H9 (cell line): ENCODE results near the gene ANKRD12. TPM values are rescaled to one million over a fixed set of nuclear protein-coding genes. Genes with fewer than 3 reads are reported as not detected.

ENCODE experiments used
- DNase-seq: peaks from one replicate; pipeline ENCODE4 v3.0.0-alpha.2; 2017
- H2AFZ ChIP-seq: one replicate; pipeline ENCODE4 v1.6.1; 2013; ENCODE audit warnings: mild to moderate bottlenecking, low read length, control low read depth, moderate library complexity
- H2AK5ac ChIP-seq: 2 replicates; pipeline ENCODE4 v1.6.1; 2013; ENCODE audit warnings: low read length, control low read depth, mixed read lengths; ENCODE audit not compliant: insufficient read length
- H2BK120ac ChIP-seq: one replicate; pipeline ENCODE4 v1.6.1; 2013; ENCODE audit warnings: low read depth, mild to moderate bottlenecking, low read length, control low read depth, inconsistent platforms; ENCODE audit not compliant: poor library complexity, severe bottlenecking
- H2BK12ac ChIP-seq: 2 replicates; pipeline ENCODE4 v1.6.1; 2013; ENCODE audit warnings: low read length, control low read depth, mixed read lengths, low read depth; ENCODE audit not compliant: insufficient read length
- H2BK15ac ChIP-seq: 2 replicates; pipeline ENCODE4 v1.6.1; 2013; ENCODE audit warnings: low read depth, low read length, control low read depth
- H2BK20ac ChIP-seq: one replicate; pipeline ENCODE4 v1.6.1; 2013; ENCODE audit warnings: low read depth, mild to moderate bottlenecking, low read length, control low read depth, inconsistent platforms; ENCODE audit not compliant: poor library complexity, severe bottlenecking
- H2BK5ac ChIP-seq: 2 replicates; pipeline ENCODE4 v1.6.1; 2013; ENCODE audit warnings: low read length, control low read depth, mixed read lengths; ENCODE audit not compliant: insufficient read length
- H3K14ac ChIP-seq: 2 replicates; pipeline ENCODE4 v1.6.1; 2013; ENCODE audit warnings: low read length, control low read depth; ENCODE audit not compliant: insufficient read depth
- H3K18ac ChIP-seq: 2 replicates; pipeline ENCODE4 v1.6.1; 2013; ENCODE audit warnings: low read depth, mild to moderate bottlenecking, mixed read lengths, low read length, control low read depth; ENCODE audit not compliant: insufficient read length
- H3K23ac ChIP-seq: 2 replicates; pipeline ENCODE4 v1.6.1; 2013; ENCODE audit warnings: low read length, control low read depth, mixed read lengths, low read depth; ENCODE audit not compliant: insufficient read length
- H3K23me2 ChIP-seq: 2 replicates; pipeline ENCODE4 v1.6.1; 2013; ENCODE audit warnings: low read depth, mild to moderate bottlenecking, mixed read lengths, low read length, control low read depth; ENCODE audit not compliant: insufficient read length, poor library complexity, severe bottlenecking
- H3K27ac ChIP-seq: 2 replicates; pipeline ENCODE4 v1.5.1; 2013; ENCODE audit warnings: low read length, control low read depth, mixed read lengths, low read depth; ENCODE audit not compliant: insufficient read length
- H3K27me3 ChIP-seq: 2 replicates; pipeline ENCODE4 v1.6.1; 2013; ENCODE audit warnings: low read length, control low read depth, inconsistent platforms; ENCODE audit not compliant: insufficient read depth
- H3K4ac ChIP-seq: 2 replicates; pipeline ENCODE4 v1.6.1; 2013; ENCODE audit warnings: low read depth, mild to moderate bottlenecking, control low read depth, inconsistent platforms, low read length, moderate library complexity
- H3K4me1 ChIP-seq: 2 replicates; pipeline ENCODE4 v1.6.1; 2013; ENCODE audit warnings: low read length, control low read depth, inconsistent platforms; ENCODE audit not compliant: insufficient read depth
- H3K4me2 ChIP-seq: 2 replicates; pipeline ENCODE4 v1.6.1; 2013; ENCODE audit warnings: low read length, control low read depth, mixed read lengths; ENCODE audit not compliant: insufficient read length, insufficient read depth
- H3K56ac ChIP-seq: 2 replicates; pipeline ENCODE4 v1.6.1; 2013; ENCODE audit warnings: low read depth, mild to moderate bottlenecking, mixed read lengths, low read length, control low read depth; ENCODE audit not compliant: insufficient read length
- H3K79me1 ChIP-seq: 2 replicates; pipeline ENCODE4 v1.6.1; 2013; ENCODE audit warnings: low read depth, mild to moderate bottlenecking, moderate library complexity, low read length, control low read depth, inconsistent platforms; ENCODE audit not compliant: insufficient read depth, poor library complexity, severe bottlenecking
- H3K79me2 ChIP-seq: 2 replicates; pipeline ENCODE4 v1.6.1; 2013; ENCODE audit warnings: low read length, control low read depth, inconsistent platforms; ENCODE audit not compliant: insufficient read depth
- H3K9ac ChIP-seq: 2 replicates; pipeline ENCODE4 v1.6.1; 2013; ENCODE audit warnings: low read length, control low read depth, mixed read lengths; ENCODE audit not compliant: insufficient read length; ENCODE audit errors: extremely low read depth
- H3K9me3 ChIP-seq: one replicate; pipeline ENCODE4 v1.6.1; 2013; ENCODE audit warnings: low read depth, low read length, inconsistent platforms; ENCODE audit not compliant: control insufficient read depth
- H3T11ph ChIP-seq: one replicate; pipeline ENCODE4 v1.6.1; 2013; ENCODE audit warnings: mild to moderate bottlenecking, low read length, control low read depth, inconsistent platforms
- H4K20me1 ChIP-seq: one replicate; pipeline ENCODE4 v1.6.1; 2013; ENCODE audit not compliant: control insufficient read depth, insufficient read length, insufficient read depth
- H4K5ac ChIP-seq: 2 replicates; pipeline ENCODE4 v1.6.1; 2013; ENCODE audit warnings: low read depth, mild to moderate bottlenecking, mixed read lengths, low read length, control low read depth; ENCODE audit not compliant: insufficient read length
- H4K8ac ChIP-seq: replicated peaks from 2 replicates; pipeline ENCODE4 v1.6.1; 2013; ENCODE audit warnings: low read length, control low read depth, mixed read lengths, low read depth; ENCODE audit not compliant: insufficient read length
- H4K91ac ChIP-seq: 2 replicates; pipeline ENCODE4 v1.6.1; 2013; ENCODE audit warnings: low read depth, mild to moderate bottlenecking, moderate library complexity, mixed read lengths, low read length, control low read depth; ENCODE audit not compliant: insufficient read length
- H3K27ac Mint-ChIP-seq, 3 experiments: 2 replicates in 2 of 3; 3 replicates in 1 of 3; pipeline ENCODE4 v1.8.0; 2020 to 2021; ENCODE audit warnings: mixed read lengths in 3 of 3, mild to moderate bottlenecking in 1 of 3, moderate library complexity in 1 of 3
- H3K27me3 Mint-ChIP-seq: 2 replicates; pipeline ENCODE4 v1.8.0; 2021; ENCODE audit warnings: low read depth, mild to moderate bottlenecking, moderate library complexity, mixed read lengths
- H3K36me3 Mint-ChIP-seq, 3 experiments: 2 replicates in 2 of 3; 3 replicates in 1 of 3; pipeline ENCODE4 v1.8.0; 2020 to 2021; ENCODE audit warnings: low read depth in 3 of 3, mixed read lengths in 3 of 3; ENCODE audit not compliant: insufficient read depth in 1 of 3
- H3K4me1 Mint-ChIP-seq, 2 experiments: 2 replicates each; pipeline ENCODE4 v1.8.0; 2020; ENCODE audit warnings: mixed read lengths in 2 of 2
- H3K4me3 Mint-ChIP-seq, 2 experiments: 2 replicates in 1 of 2; 3 replicates in 1 of 2; pipeline ENCODE4 v1.8.0; 2020 to 2021; ENCODE audit warnings: mild to moderate bottlenecking in 2 of 2, mixed read lengths in 2 of 2, moderate library complexity in 1 of 2
- H3K9me3 Mint-ChIP-seq, 2 experiments: 2 replicates in 1 of 2; 3 replicates in 1 of 2; pipeline ENCODE4 v1.8.0; 2020; ENCODE audit warnings: mild to moderate bottlenecking in 2 of 2, mixed read lengths in 2 of 2, moderate library complexity in 1 of 2
- CTCF ChIP-seq: fragments of 200-600 bp; sonication (generic); conservative IDR thresholded peaks from 3 replicates; pipeline ENCODE4 v1.8.0; 2021; ENCODE audit warnings: antibody characterized with exemption, mild to moderate bottlenecking
- WGBS: extraction: QIAGEN DNeasy Blood & Tissue Kit; methylation state at CpG from one replicate; pipeline ENCODE4 v1.1.7; 2013; ENCODE audit warnings: missing lambda C conversion rate, low lambda C conversion rate, mixed read lengths; ENCODE audit not compliant: insufficient read length; ENCODE audit errors: extremely low coverage; 5-methylcytosine and 5-hydroxymethylcytosine counted together
- total RNA-seq: library from RNA; stranded (reverse); gene quantifications from 2 replicates; pipeline ENCODE4 v1.2.1, GENCODE V29; 2021

ANKRD12 gene
- total RNA-seq, 1 experiment from 2014 or later: 38.9 TPM

- no peak for TF ChIP-seq CTCF
- Histone ChIP-seq H4K20me1 (no peaks in the 10 kb centered on the region), H2BK20ac (no peak overlapping the region), H2AK5ac (no peak overlapping the region), H3K56ac (no peak overlapping the region), H2BK120ac (no peak overlapping the region), H4K8ac (no peak overlapping the region), H3K4ac (no peak overlapping the region), H3K79me1 (no peaks in the 10 kb centered on the region), H3K27ac (no peak overlapping the region), H3K23me2 (no peaks in the 10 kb centered on the region), H3K4me2 (no peak overlapping the region), H3K79me2 (no peaks in the 10 kb centered on the region), H4K5ac (no peak overlapping the region), H4K91ac (no peak overlapping the region), H3K9ac (no peak overlapping the region), H3K18ac (no peak overlapping the region), H3T11ph (no peak overlapping the region), H2AFZ (no peak overlapping the region), H2BK5ac (no peak overlapping the region), H3K9me3 (no peaks in the 10 kb centered on the region), H2BK15ac (no peak overlapping the region), H2BK12ac (no peak overlapping the region), H3K27me3 (no peaks in the 10 kb centered on the region), H3K23ac (no peak overlapping the region), H3K4me1 (no peaks in the 10 kb centered on the region), H3K14ac (no peak overlapping the region)
- H3K4me1 Mint-ChIP-seq: peaks cover 0 to 4% of the 10 kb centered on the region in 2 experiments; a peak in 1 of 4 replicates
- peaks cover 2 to 20% (median 15%) of the 10 kb centered on the region in 3 experiments; a peak in 4 of 7 replicates for H3K36me3 Mint-ChIP-seq
- WGBS: no CpG with 5 or more reads among the region's 2 CpGs
- no peak overlapping the region for H3K4me3 Mint-ChIP-seq
- H3K9me3 Mint-ChIP-seq: no peaks in the 10 kb centered on the region
- DNase-seq: no peak
- no peak overlapping the region for H3K27ac Mint-ChIP-seq
- no peaks in the 10 kb centered on the region for H3K27me3 Mint-ChIP-seq
Measured at GRCh38 chr18:9193031-9193430, 56.5 kb downstream of the ANKRD12 start.
